ENCODE measurements around the gene SRCAP.

DNA sequence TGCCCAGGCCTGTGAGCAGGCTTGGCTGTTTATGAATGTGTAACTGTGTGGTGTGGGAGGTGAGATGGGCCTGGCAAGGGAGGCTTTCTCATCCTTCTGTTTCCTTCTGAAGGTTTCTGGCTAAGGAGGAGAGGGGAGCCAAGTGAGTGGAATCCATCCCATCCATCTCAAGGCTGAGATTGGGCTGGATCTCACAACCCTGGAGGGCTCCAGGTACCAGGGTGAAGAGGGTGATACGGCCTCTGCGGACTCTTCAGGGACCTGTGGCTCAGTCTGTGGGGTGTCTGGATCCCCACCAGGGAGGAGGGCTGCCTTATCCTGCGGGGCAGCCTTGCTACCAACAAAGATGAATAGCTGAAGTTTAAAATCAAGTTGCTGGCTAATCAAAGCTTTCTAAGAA is 81.0 kb downstream of the SRCAP start:
- TF ChIP-seq, protein P1, sequence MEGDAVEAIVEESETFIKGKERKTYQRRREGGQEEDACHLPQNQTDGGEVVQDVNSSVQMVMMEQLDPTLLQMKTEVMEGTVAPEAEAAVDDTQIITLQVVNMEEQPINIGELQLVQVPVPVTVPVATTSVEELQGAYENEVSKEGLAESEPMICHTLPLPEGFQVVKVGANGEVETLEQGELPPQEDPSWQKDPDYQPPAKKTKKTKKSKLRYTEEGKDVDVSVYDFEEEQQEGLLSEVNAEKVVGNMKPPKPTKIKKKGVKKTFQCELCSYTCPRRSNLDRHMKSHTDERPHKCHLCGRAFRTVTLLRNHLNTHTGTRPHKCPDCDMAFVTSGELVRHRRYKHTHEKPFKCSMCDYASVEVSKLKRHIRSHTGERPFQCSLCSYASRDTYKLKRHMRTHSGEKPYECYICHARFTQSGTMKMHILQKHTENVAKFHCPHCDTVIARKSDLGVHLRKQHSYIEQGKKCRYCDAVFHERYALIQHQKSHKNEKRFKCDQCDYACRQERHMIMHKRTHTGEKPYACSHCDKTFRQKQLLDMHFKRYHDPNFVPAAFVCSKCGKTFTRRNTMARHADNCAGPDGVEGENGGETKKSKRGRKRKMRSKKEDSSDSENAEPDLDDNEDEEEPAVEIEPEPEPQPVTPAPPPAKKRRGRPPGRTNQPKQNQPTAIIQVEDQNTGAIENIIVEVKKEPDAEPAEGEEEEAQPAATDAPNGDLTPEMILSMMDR (IDR thresholded peaks at IDR 0.05), result no peak
- no peak for TF ChIP-seq POLR2AphosphoS5 (IDR thresholded peaks at IDR 0.05)
- TF ChIP-seq POLR2A (IDR thresholded peaks at IDR 0.05; ENCODE audit: low read depth), result no peak

Measured in esophagus muscularis mucosa (tissue), 3 donors.